ENCODE results near the gene PHLDB3. TPM values are rescaled to one million over a fixed set of nuclear protein-coding genes. Genes with fewer than 3 reads are reported as not detected.

PHLDB3 gene
- total and polyA plus RNA-seq, 2 donors (not counting 3 experiments of a cell fraction or from before 2014, with no cell fraction given) = 5.5 to 12.0 TPM

DNA sequence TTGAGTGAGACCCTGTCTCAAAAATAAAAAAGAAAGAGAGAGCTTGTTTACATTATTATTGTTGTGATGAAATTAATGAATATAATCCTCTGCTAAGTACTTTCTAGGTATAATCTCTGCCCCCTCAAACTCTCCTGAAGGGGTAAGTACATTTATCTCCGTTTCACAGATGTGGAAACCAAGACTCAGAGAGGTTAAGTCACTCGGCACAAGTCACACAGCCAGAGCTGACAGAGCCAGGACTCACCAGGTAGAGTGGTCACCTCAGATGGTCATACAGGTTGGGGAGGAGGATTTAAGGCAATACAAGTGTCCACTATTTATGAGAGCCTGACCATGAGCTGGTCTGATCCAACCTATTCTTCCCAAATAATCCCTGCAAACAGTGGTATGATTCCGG is 24.0 kb downstream of the PHLDB3 start:
- dilution Hi-C loops (cut with MboI; ENCODE audit: extremely low pct_ligation_motif_present, low sequenced_read_pairs) (no loop called here), intact Hi-C loops (cut with micrococcal nuclease) (no loop called here)
- FAIRE-seq (no peak), DNase-seq (ENCODE audit: low read depth, low spot score) (no peak)
- Histone ChIP-seq H4K20me1 (replicated peaks; ENCODE audit: control insufficient read depth, extremely low read depth, insufficient read depth, low read length) (no peaks in the 10 kb centered on the region), H3K9me3 (replicated peaks; ENCODE audit: control insufficient read depth, insufficient read depth, low read length) (no peaks in the 10 kb centered on the region), H3K9me1 (replicated peaks; ENCODE audit: control insufficient read depth, extremely low read depth, insufficient read depth, low read length) (no peaks in the 10 kb centered on the region), H3K27ac (ENCODE audit: insufficient read depth, low read depth, low read length) (no peak overlapping the region), H3K36me3 (ENCODE audit: control insufficient read depth in 2 of 2, extremely low read depth in 1 of 2, insufficient read depth in 2 of 2, low read length in 2 of 2) (peaks cover 0 to 2% of the 10 kb centered on the region in 2 experiments), H3K4me3 (replicated peaks in 1 of 3; ENCODE audit: insufficient read depth in 1 of 3, low read depth in 1 of 3, low read length in 3 of 3) (no peak overlapping the region), H3K27me3 (ENCODE audit: control insufficient read depth in 2 of 2, insufficient read depth in 2 of 2, low read length in 2 of 2) (no peaks in the 10 kb centered on the region), H2AFZ (ENCODE audit: low read depth, low read length) (no peak overlapping the region), H3K4me1 (ENCODE audit: control insufficient read depth, extremely low read depth, insufficient read depth, low read length) (peaks cover 3% of the 10 kb centered on the region), H3K9ac (replicated peaks; ENCODE audit: extremely low read depth, insufficient read depth, low read length) (no peak overlapping the region), H3K79me2 (ENCODE audit: control insufficient read depth, insufficient read depth, low read length) (no peaks in the 10 kb centered on the region), H3K4me2 (ENCODE audit: insufficient read depth, low read length) (no peak overlapping the region)
- POLR2A ChIA-PET = no interaction called here
- TF ChIP-seq, protein P1, sequence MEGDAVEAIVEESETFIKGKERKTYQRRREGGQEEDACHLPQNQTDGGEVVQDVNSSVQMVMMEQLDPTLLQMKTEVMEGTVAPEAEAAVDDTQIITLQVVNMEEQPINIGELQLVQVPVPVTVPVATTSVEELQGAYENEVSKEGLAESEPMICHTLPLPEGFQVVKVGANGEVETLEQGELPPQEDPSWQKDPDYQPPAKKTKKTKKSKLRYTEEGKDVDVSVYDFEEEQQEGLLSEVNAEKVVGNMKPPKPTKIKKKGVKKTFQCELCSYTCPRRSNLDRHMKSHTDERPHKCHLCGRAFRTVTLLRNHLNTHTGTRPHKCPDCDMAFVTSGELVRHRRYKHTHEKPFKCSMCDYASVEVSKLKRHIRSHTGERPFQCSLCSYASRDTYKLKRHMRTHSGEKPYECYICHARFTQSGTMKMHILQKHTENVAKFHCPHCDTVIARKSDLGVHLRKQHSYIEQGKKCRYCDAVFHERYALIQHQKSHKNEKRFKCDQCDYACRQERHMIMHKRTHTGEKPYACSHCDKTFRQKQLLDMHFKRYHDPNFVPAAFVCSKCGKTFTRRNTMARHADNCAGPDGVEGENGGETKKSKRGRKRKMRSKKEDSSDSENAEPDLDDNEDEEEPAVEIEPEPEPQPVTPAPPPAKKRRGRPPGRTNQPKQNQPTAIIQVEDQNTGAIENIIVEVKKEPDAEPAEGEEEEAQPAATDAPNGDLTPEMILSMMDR (IDR thresholded peaks at IDR 0.05; ENCODE audit: extremely low read depth in 1 of 2, insufficient read depth in 1 of 2, low read depth in 1 of 2, low read length in 2 of 2) = no peak
- TF ChIP-seq MYC (IDR thresholded peaks at IDR 0.05; ENCODE audit: low read depth, low read length) (no peak), POLR2AphosphoS5 (IDR thresholded peaks at IDR 0.05; ENCODE audit: insufficient read depth, low read depth, low read length) (no peak), POLR2A (IDR thresholded peaks at IDR 0.05; ENCODE audit: low read depth, low read length) (no peak), JUN (IDR thresholded peaks at IDR 0.05; ENCODE audit: borderline replicate concordance, insufficient read depth, insufficient read length, low read depth) (no peak), GATA2 (IDR thresholded peaks at IDR 0.05; ENCODE audit: insufficient read depth, insufficient read length, low read depth, low read length) (no peak), FOS (IDR thresholded peaks at IDR 0.05; ENCODE audit: borderline replicate concordance, insufficient read depth, low read length) (no peak), EZH2 (IDR thresholded peaks at IDR 0.05; ENCODE audit: borderline replicate concordance, low read depth, low read length, severe bottlenecking) (no peak)
- TF ChIP-seq, protein P2, sequence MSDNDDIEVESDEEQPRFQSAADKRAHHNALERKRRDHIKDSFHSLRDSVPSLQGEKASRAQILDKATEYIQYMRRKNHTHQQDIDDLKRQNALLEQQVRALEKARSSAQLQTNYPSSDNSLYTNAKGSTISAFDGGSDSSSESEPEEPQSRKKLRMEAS (IDR thresholded peaks at IDR 0.05; ENCODE audit: insufficient read depth, insufficient read length) = no peak
- BruUV-seq (replicated peaks) = no TSS peak
- CTCF ChIA-PET = interaction anchor here (0.9 to 2.6 kb wide), 6 partner anchors 8 to 48 kb away, joined by 3 to 13 read pairs (median 4); no protein-coding TSS in a partner anchor
